Inflammatory macrophage treated with lipopolysaccharide for 1 hour (primary cell): ENCODE measurements around the gene KIF3B.
A peak's percentile ranks its signal among the peaks of the same experiment; 100 is the strongest.
"Not testable (repeated sequence)": the region's sequence is repeated elsewhere in the genome, so short reads cannot be mapped to it uniquely, and the experiment has no call there.

Source experiments
- DNase-seq, 2 donors: peaks; one replicate each; pipeline ENCODE4 v3.0.0-alpha.2; 2020 to 2022

The KIF3B gene

DNA sequence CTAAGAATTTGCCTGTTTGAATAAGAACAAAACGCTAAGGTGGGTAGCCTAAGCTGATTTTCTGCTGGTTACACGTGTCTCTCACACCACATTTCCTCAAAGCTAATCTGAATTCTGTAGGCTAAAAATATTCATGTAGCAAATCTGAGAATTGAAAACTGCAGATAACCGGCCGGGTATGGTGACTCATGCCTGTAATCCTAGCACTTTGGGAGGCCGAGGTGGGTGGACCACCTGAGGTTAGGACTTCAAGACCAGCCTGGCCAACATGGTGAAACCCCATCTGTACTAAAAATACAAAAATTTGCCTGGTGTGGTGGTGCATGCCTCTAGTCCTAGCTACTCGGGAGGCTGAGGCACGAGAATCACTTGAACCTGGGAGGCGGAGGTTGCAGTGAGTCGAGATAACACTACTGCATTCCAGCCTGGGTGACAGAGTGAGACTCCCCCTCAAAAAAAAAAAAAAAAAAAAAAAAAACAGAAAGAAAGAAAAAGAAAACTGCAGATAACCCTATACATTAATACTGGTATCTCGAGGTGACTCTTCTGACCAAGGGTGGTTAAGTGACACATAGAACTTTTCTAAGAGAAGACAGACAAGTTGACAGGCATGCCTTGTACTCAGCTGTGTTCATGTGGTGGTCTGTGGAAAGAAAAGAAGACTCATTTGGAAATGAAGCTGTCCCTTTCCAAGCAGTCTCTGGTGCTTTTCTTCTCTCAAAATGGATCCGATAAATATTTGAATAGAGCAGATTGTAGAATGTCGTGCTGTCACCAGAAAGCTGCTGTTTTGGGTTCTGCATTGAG lies 55.9 kb downstream of the KIF3B start:
- DNase-seq = no peak

DNA sequence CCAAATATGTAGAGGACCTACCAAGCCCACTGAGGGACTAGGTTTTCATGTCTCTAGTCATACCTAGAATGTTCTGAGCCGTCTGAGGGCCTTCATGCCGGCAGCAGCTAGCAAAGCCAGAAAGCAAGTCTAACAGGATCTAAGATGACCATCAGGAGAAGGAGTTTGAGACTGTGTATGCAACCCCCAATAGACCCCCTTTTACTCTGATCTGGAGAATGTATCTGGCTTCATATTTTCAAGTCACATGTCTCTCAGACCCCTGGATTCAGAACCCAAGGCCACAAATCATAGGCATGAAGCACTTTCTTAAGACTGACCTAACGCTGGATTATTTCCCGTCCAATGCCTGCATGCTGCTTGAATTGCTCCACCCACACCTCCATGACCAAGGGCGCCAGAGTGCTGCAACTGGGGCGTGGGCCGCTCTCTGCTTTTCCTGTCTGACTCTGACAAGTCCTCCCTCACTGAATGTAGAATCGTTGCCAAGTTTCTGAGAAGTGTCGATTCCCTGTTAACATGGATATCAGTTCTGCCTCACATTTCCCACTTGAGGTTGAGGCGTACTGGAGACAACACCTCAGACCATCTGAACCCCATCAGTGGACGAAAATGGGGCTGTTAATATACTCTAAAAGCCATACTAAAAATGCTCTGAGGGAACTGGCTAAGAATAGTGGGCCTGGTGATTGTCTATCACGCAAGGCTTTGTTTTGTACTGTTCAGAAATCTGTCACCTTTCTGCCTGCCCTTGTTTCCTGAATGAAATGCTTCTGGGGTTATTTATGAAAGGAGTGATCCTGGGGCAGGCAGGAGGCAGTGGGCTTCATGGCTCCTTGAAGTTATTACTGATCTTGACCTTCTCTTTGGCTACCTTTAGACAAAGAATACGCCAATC lies 56.8 kb downstream of the KIF3B start:
- DNase-seq = peak; percentile 93 to 94

DNA sequence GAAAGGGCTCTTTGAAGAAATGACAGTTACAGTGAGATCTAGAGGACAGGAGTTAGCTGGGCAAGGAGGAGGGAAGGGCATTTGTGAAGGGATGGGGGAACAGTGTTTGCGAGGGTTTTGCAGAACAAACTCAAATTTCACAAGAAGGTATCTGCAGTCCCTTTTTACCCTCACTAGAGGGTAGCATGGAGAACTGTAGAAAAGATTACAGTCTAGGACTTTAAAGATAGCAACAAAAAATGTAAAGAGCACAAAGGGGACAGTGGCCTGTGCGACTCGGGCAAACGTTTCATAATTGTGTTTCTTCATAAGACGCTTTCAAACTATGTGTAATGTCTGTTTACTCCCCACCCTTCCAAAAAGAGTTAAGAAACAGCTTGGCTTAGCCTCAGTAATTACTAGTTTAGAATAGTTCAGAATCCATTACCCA lies 59.5 kb downstream of the KIF3B start:
- DNase-seq = peak; percentile 84 to 88

DNA sequence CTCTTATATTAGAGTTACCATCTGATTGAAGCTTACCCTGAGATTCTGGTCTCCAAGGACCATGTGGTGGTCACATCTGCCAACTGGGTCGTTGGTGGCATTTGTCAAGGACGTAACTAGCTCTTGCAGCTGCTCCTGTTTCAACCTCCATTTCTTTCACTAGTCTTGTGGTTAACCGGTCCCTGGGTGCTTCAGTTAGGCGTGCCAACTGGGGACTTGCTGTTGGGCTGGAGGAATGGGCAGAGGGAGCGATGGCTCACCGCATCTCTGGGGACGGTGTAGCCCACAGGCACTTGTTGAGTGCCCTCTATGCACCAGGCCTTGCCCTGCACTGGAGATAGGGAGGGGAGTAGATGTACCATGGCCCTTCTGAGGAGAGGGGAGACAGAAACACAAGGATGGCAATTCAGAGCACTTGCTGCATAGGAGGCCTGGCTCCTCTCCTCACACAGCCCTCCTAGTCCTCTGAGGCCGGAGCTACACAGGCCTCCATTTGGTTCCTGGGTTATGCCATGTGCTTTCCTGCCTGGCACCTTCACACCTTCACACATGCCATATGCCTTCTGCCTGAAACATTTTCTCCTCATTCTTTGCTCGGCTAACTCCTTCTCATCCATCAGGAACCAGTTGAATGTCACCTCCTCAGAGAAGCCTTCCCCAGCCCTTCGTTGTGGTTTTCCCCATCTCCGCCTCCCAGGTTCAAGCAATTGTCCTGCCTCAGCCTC lies 60.6 kb downstream of the KIF3B start:
- no peak for DNase-seq

DNA sequence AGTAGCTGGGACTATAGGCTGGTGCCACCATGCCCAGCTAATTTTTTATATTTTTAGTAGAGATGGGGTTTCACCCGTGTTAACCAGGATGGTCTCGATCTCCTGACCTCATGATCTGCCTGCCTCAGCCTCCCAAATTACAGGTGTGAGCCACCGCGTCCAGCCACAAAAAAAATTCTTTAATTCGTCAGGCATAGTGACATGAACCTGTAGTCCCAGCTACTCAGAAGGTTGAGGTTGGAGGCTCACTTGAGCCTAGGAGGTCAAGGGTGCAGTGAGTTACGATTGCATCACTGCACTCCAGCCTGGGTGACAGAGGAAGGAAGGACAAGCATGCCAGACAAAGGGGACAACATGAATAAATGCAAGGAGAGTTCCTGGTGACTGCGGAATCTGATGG lies 61.2 kb downstream of the KIF3B start:
- peak; percentile 38 to 48 for DNase-seq

DNA sequence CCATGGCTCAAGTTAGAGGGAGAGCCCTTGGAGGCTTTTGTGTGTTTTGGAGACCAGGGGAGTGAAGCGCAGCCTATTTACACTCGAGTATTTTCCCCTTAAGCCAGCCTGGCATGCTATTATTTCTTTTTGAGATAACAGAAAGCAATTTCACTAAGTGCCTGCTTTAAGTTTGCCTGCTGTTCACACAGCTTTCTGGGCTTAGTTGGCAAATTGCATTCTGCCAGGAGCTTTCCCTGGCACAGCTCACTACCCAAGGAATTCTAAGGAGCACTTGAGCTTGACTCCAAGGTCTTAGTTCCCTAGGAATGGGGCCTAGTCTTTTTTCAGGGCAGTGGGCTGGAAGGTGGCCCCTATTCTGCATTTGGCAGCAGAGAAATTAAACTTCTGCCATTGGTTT lies 61.7 kb downstream of the KIF3B start:
- DNase-seq = no peak

DNA sequence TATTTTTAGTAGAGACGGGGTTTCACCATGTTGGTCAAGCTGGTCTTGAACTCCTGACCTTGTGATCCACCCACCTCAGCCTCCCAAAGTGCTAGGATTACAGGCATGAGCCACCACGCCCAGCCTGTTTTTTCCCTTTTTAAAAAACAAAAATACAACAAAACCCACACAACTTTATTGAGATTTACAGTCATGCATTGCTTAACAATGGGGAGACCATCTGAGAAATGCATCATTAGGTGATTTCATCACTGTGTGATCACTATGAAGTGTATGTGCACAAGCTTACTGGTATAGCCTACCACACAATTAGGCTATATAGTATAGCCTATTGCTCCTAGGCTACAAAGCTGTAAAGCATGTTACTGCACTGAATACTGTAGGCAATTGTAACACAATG lies 63.6 kb downstream of the KIF3B start:
- DNase-seq = peak; percentile 92 to 98

DNA sequence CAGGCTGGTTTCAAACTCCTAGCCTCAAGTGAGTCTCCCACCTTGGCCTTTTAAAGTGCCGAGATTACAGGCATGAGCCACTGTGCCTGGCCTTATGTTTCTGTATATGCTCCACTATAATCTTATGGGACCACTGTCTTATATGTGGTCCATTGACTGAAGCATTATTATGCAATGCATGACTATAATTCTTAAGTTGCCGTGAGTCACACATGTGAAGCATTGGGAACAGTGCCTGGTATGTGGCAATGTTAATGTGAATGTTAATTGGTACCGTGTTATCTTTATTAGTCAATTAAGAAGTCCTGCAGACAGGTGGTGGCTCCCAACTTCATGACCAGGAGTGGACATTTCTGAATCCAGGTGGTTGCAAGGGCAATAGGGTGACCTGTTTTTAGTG lies 66.0 kb downstream of the KIF3B start:
- peak; percentile 30 to 61 for DNase-seq

DNA sequence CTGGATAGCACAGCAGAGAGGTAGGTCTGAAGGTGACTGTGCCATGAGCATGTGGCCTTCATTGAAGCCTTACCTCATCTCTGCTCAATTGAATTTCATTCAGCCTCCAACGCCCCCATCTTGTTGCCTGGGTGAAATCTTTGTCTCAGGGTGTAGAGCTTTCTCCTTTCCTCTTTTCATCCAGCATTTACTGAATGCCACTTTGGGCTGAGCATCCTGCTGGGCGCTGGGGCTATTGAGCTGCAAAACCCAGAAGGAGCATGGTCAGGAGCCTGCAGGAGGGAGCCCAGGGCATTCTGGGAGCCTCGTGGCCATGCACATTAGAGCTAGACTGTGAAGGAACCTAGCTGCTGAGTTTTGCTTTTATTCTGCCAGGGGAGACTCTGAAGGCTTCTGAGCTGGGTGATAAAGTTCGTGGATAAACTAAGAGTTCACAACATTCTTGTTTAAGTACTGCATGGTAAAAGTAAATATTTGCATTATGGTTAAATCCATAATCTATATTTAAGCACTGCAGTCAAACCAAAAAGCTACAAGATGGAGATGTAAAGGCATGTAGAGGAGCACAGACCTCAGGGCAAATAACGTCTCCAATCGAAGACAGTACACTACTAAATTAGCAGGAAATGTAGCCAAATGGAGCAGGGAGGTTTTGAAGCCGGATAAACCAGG lies 67.5 kb downstream of the KIF3B start:
- no peak for DNase-seq

DNA sequence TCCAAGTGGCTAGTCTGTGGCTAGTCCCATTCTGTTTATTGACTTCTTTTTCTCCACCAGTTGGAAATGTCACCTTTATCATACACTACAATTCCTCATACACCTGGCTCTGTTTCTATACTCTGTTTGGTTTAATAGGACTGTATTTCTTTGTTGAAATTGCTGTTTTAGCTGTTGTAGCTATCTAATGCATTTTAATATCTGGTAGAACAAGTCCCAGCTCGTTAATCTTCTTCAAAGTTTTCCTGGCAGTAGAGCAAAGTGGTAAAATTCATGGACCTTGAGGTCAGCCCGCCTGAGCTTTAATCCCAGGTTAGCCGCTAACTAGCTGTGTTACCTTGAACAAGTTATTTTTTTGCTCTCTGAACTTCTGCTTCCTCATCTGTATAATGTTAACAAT lies 70.8 kb downstream of the KIF3B start:
- no peak for DNase-seq

DNA sequence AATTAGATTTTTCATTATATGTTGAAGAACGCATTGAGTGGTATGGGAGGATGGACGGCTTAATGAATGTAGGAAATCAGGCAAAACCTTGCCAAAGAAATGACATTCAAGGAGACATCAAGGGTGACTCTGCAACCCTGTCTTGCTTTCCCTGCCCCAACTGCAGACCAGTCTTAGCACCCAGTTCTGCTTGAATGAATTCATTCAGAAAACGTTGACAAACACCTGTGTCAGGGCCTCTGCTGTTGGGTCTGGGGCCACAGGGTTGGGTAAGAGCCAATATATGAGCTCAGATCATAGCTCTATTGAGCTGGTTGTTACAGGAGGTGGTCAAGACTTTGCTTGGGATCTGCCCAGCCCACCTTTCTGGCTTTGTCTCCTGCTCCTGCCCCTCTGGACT lies 73.0 kb downstream of the KIF3B start:
- no peak for DNase-seq

DNA sequence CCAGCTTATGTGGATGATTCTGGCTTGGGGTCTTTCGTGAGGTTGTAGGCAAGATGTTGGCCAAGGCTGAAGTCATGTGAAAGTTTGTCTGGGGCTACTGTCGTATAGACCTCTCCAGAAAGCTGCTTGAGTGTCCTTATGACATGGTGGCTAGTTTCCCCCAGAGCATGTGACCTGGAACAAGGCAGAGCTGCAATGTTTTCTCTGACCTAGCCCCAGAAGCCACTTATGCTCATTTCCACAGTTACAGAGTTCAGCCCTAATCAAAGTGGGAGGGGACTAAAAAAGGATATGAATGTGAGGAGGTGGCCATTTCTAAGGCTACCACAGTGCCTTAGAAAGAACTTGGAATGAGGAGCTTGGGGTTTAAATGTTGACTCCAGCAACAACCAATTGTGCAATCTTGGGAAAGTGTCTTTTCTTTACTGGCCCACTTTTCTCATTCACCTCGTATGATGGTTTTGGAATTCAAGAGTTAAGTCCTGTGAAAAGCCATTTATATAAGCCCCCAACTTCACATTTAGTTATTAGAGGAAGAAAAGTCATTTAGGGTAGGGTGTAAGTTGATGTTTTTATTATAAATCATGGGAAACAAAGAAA lies 74.8 kb downstream of the KIF3B start:
- peak; percentile 33 to 67 for DNase-seq

DNA sequence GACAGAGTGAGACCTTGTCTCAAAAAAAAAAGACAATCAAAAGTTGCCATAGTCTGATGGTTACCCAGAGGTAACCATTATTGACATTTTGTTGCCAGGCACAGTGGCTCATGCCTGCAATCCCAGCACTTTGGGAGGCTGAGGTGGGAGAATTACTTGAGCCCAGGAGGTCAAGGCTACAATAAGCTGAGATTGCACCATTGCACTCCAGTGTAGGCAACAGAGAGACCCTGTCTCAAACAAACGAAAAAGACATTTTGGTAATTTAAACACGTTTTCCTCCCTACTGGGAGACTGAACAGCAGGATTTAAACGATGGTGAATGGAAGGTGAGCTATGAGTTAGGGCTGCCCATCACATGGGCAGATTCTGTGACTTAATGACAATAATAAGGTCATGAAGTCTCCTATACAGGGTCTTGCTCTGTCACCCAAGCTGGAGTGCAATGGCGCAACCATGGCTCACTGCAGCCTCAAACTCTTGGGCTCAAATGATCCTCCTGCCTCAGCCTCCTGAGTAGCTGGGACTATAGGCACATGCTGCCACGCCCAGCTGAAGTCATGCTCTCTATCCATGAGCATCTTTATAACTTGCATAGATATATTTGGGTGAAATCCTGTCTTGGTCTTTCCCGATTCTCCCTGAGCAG lies 76.5 kb downstream of the KIF3B start:
- no peak for DNase-seq

DNA sequence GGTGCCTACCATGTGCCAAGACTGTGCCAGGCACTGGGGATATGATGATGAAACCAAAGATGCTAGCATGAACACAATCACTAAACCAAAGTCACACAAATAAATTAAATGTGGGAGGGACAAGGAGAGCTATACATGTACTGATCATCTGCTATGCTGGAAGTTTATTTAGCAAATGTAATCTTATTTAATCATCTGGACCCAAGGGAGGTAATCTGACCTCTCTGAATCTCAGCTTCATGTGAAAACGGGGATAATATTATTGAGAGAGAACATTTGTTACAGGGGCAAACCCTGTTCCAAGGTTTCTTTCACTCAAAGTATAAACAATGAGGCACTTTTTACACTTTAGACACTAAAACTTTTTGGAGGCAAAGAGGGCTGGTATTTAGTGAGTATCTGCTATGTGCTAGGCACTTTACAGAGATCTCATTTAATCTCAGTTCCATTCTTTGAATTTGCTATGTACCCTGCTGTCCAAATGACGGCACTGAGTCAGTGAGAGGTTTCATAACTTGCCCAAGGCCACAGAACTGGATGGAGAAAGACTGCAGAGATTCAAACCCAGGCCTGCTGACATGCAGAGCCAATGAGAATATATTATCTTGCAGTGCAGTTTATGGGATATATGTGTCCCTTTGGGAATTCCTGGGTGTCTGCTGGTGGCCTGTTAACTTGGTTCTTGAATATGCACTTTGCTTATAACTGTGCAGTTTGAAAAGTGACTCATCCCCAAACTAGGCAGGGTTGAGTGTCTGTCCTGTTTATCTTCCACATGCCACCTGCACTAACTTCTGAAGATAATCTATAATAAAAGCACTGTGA lies 77.4 kb downstream of the KIF3B start:
- peak in 1 of 2 donors; percentile 14 for DNase-seq

DNA sequence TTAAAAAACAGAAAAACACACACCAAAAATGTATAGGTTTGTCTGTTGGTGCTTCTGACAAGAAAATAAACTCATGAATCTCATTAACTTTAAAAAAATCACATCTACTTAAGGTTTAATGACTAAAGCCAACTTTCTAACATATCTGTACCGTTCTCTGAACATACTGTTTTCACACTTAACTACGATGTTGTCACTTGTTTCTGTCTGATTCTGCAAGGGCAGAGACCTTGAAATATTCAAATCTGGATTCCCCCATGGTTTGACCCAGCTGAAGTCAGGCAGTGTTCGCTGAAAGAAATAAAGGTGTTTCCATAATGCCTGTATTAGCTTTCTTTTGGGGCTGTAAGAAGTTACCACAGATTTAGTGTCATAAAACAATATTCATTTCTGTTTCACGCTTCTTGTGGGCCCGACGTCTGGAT lies 78.0 kb downstream of the KIF3B start:
- DNase-seq = no peak

DNA sequence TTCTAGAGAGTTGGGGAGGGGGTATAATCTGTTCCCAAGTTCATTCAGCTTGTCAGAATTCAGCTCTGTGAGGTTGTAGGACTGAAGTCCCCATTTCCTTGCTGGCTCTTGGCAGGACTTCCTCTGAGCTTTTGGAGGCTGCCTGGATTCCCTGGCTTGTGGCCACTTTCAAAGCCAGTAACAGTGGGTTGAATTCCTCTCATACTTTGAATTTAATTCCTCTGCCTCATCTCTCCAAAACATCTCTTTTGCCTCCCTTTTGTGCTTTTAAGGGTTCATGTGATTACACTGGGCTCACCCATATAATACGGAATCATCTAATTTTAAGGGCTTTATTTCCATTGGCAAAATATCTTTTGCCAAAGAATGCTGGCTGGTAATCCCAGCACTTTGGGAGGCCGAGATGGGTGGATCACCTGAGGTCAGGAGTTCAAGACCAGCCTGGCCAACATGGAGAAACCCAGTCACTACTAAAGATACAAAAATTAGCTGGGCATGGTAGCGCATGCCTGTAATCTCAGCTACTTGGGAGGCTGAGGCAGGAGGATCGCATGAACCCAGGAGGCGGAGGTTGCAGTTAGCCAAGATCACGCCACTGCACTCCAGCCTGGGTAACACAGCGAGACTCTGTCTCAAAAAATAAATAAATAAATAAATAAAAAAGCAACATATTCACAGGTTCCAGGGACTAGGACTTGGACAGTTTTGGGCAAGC lies 78.6 kb downstream of the KIF3B start:
- not testable (repeated sequence) for DNase-seq

DNA sequence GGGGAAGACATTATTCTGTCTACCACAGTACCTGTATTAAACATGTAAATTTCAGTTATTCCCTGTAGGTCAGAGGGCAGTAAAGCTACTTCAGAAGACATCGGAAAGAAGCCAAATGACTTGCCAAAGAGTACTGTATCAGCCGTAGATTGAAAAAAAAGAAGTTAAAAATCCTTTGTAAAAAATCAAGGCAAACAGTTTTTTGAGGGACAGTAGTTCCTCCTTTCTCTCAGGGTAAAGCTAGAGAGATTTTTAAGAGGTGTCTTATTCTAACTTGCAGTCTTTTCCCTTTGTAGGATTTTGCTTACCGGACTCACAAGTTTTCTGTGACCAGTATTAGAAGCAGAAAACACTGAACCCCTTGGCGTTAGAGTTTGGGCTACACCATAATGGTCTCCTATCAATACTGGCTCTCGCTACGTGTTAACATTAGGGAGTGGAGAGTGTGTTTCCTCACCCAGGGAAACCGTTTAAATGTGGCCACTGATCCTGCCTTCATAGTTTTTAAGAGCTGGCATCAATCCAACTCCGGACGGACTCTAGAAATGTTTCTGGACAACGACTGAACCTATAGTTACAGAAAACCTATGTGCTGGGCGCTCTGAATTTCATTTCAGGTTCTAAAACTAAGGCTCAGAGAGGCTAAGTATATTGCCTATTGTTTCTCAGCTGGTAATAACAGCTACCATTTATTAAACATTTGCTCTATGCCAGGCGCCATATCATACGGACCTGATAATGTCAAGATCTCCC lies 79.3 kb downstream of the KIF3B start:
- peak in 1 of 2 donors; percentile 25 for DNase-seq

DNA sequence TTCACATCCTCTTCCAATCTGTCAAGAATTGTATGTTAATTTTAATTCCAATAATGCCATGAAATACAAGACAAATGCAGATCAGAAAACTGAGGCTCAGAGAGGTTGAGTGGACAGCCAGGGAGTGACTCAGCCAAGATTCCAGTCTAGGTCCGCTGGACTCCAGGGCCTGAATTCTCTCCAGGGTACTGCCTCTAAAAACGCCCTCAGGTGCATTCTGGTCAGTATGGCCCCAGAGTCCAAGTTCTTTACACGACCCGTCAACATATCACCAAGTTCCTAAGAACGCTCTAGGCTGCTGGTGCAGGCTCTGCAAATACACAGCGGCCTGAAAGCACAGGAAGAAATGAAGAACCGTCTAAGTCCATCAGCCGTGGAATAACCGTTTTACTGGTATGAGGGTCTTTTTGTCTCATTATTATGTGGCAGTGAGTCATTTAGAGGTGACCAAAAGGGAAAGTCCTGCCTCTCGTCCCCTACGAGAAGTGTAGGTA lies 80.0 kb downstream of the KIF3B start:
- DNase-seq = no peak
